Activated CD8-positive, alpha-beta memory T cell treated with anti-CD3 and anti-CD28 coated beads, Interleukin-2, amount 50 U/mL, for 24 hours (primary cell): ENCODE measurements around the gene KMO.

Source experiments
- DNase-seq: peaks from one replicate; pipeline ENCODE4 v3.0.0-alpha.2; 2020; ENCODE audit errors: extremely low read depth

KMO gene

GRCh38 chr1:241630005-241630404, 97.8 kb downstream of the KMO start:
- DNase-seq: no peak

DNA sequence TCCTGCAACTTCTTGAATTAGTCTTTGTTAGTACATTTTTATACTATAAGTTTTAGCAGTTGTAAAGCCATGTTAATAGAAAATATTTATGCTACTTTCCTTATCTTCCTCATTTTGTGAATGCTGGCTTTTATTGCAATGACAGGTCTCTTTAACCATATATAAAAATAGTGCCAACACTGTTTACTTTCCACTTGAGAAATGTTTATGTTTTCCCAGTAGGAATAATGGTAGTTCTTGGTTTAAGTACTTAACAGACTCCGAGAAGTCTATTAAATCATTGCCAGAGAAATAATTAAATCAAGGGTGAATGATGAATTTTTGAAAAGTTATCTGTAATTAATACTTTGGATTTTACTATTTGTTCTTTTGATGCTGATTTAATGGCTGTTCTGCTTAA, 98.3 kb downstream of the KMO start:
- DNase-seq: no peak

DNA sequence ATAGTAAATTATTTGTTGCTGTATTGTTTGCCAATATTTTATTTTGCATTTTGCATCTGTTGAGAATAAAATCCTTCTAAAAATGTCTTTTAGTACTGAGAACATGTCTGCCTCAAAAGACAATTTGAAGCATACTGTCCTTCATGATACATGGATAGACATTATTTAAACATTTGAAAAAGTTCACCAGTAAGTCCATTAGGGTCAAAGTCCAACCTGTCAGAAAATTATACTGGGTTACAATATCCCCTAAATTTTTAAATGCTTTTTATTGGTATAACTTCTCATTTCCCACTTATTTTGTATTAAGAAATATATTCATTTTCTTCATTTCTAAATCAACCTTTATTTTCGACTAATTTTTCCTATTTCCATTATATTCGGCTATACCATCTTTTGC, 98.7 kb downstream of the KMO start:
- DNase-seq: no peak

DNA sequence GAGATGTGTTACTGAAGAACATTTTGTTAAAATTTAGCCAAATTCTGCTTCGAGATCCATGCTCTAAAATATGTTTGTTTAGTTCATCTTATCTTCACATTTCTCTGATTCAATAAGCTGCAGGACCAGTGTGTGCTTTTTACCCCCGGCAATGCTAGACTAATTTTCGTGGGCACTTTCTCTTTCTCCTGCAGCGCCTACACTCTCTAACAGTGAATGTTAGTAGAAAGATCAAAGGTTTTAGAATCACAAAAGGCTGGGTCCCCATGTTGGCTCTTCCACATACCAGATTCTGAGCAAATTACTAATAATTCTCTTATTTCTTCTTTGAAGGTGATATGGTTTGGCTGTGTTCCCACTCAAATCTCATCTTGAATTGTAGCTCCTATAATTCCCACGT, 99.5 kb downstream of the KMO start:
- DNase-seq: no peak

DNA sequence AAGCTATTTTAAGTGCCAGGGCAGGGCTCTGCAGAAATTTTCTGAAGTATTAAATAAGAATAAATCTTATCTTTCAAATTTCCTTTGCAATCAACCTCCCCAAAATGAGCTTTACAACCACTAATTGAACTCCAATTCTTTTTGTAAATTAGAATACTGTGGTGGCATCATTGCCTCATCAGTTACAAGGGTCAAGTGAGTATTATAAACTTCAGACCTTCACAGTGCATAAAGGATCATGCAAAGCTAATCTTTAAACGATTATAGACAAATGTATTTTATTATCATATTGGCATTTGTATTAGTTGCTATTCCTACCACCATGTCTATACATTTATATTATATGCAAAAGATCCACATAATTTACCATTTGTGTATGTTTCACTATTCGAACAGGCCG, 100.8 kb downstream of the KMO start:
- no peak for DNase-seq

GRCh38 chr1:241635556-241636152, 103.5 kb downstream of the KMO start:
- no peak for DNase-seq

- no peak for DNase-seq
These were observed 104.1 kb downstream of the KMO start for GRCh38 chr1:241636291-241636690.

DNA sequence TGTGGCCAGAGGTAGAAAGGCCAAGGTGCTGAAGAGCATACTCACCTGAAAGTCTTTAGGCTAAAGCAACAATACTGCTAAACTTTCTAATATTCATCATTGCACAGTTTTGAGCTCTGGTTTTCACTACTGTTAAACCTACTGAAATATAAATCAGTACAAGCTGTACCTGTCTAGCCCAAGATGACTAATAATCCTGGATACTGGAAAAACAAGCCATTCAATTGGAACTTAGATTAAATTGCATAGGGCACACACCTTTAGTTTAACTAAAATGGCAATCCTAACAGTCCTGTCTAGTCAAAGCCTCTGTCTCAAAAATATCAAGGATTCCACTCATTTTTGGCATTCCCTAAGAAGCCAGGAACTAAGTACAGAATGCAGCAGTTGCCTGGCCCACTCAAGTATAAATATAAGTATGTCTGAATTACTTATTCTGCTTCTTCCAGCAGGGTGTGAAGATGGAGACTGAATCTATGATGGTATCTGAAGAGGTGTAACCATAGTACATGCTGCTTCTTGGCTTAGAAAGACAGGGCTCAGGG, 104.9 kb downstream of the KMO start:
- DNase-seq: no peak

- no peak for DNase-seq
These were observed 105.4 kb downstream of the KMO start for GRCh38 chr1:241637604-241638003.

GRCh38 chr1:241638099-241638682, 106.0 kb downstream of the KMO start:
- DNase-seq: no peak

GRCh38 chr1:241638909-241639622, 106.9 kb downstream of the KMO start:
- no peak for DNase-seq

DNA sequence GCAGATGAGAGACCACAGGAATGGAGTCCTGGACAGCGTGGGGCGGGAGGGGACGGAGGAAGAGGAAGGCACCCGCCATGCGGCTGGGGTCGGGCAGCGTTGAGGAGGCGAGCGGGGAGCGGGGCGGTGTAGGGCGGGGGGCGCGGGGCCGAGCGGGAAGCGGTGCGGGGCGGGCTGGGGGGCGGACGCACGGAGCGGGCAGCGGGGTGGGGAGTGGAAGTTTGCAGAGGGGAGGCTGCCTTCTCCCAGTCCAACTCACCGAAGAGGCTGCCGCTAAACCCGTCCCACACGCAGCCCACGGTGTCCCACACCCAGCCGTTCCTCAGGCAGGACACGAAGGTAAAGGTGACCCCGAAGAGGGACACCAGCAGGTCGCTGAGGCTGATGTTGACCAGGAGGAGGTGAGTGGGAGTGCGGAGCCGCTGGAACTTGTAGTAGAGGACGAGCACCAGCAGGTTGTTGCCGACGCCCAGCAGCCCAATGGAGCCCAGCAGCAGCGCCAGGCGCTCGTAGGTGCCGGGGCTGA, 107.5 kb downstream of the KMO start:
- no peak for DNase-seq

DNA sequence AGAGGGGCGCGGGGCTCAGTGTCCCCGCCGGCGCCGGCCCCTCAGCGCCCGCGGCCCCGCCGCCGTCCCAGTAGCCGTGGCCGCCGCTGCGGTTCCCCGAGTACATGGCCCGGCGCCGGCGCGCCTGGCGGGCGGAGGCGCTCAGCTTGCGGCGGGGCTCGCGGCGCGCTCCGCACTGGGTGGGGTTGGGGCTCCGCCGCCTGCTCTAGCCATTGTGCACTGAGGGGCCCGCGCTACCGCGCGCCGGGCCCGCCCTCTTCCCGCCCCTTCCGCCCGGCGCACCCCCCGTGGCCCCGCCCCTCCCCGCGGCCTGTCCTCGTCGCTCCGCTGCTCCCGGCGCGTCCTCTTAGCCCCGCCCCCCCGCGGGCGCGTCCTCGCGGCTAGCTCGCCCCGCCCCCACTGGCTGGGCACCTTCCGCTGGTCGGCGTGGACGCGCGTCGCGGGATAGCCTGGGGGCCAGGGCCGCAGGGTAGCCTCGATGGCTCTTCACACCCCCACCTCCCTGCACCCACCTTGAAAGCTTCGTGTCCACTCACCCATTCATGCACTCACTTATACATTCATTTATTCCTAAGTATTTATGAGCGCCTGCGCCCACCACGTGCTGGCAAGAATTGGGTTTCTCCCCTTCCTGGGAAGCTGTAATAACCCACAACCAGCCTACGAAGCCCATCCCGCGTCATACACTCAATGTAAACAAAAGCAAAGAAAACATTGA, 108.1 kb downstream of the KMO start, which contains the start of the genes CHML and OPN3:
Gene CHML (minus strand): TSS at position 221 of the 718 bp plus-strand sequence. CDS start 4,603 bp downstream, outside the sequence.
Gene OPN3 (minus strand): TSS at position 221 of the 718 bp plus-strand sequence. CDS start 115 bp downstream, at position 106.
- DNase-seq: peak; percentile 61

DNA sequence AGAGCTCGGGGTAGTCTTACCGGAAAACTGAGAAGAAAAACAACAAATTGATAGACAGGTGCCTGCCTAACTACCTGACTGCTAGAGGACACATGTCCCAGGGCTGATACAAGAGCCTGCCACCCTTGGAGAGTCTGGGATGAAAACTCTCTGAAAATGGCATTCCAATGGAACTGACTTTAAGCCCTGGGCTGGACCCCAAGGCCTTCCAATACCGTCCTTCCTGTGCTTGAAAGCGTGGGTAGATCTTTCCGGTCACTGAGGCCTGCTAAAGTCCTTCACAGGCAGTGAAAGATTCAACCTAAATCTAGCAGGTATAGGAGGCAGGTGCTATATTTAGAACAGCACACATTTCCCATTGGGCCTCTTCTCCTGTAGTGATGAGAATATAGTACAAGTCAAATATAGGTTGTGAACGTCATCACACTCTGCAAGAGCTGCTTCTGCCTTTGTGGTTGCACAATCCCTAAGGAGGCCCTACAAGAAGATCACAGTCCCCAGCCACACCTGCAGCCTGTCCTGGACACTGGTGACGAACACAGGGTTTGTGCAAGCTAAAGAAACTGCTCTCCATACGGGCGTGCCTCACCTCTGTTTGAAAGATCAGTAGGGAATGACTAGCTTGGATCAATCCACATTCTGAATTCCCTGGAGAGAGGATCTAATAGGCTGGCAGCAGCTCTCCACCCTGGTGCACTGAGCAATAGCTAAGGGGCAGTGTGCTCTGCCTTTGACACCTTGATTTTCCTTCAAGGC, 108.9 kb downstream of the KMO start:
- no peak for DNase-seq

GRCh38 chr1:241641773-241642592, 109.8 kb downstream of the KMO start:
- no peak for DNase-seq

GRCh38 chr1:241642593-241642944, 110.4 kb downstream of the KMO start:
- DNase-seq: no peak

- DNase-seq: no peak
These were observed 112.1 kb downstream of the KMO start for GRCh38 chr1:241644259-241644658.

- DNase-seq: no peak
These were observed 113.0 kb downstream of the KMO start for GRCh38 chr1:241645199-241645598.
